Measurements from ENCODE around the gene RAB4A. TPM values are rescaled to one million over a fixed set of nuclear protein-coding genes. Genes with fewer than 3 reads are reported as not detected.

The RAB4A gene
- total and polyA plus RNA-seq, 2 of the 4 experiments (the other 2 are of a cell fraction), result 25.6 to 26.2 TPM

DNA sequence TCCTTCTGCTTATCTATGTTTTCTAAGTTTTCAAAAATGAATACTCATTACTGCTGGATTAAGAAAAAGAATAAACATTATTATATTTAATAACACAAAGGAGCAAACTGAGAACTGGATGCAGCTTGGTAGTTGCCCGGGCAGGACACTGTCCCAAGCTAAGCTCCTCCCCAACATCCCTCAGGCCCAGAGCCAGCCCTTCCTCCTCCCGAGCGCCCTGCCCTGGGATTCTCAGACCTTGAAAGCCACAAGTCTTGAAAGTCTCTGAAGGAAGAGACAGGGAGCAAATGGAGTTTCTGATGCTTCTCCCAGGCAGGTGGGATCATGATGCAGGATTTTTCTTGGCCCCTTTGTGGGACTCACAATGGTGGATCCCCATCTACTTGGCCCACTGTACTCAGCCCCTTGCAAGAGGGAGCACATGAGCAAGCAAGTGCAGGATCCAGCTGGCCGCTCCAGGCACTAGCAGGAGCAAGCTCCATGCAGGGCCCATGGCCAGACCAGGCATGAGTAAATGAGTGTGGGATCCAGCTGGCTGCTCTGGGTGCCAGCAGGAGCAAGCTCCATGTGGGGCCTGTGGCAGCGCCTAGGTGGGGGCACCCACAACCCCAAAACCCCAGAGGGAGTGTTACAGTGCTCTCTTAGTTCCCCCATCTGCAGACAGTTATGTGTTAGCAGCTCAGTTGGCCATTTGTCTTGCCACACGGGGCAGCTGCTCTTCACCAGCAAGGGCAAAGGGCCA lies 32.1 kb upstream of the RAB4A start:
- ChIA-PET CTCF (interaction anchor here (0.6 to 1.2 kb wide), 2 partner anchors 11 to 513 kb away, joined by 3 to 4 read pairs; no protein-coding TSS in a partner anchor), POLR2A (ENCODE audit: unreplicated experiment) (no interaction called here)
- Histone ChIP-seq H4K20me1 (ENCODE audit: insufficient read depth, low read length) (no peaks in the 10 kb centered on the region), H3K27ac (ENCODE audit: insufficient read depth, low read length) (no peak overlapping the region; the same call in 1 of the 2 replicates), H2BK5ac (ENCODE audit: low read depth, low read length, poor library complexity, severe bottlenecking) (peak overlapping the region; percentile 53), H2AK9ac (replicated peaks; ENCODE audit: low read depth, low read length, poor library complexity) (no peak overlapping the region), H3K56ac (ENCODE audit: extremely low read depth, insufficient read depth, low read length) (no peak overlapping the region), H3K4me3 (ENCODE audit: insufficient read depth, low read depth, low read length) (no peak overlapping the region), H3K4me2 (ENCODE audit: low read depth, low read length) (no peak overlapping the region), H3K18ac (ENCODE audit: low read depth, low read length) (peak overlapping the region; percentile 90; the same call in 1 of the 2 replicates), H3K9me1 (ENCODE audit: insufficient read depth, low read length) (no peaks in the 10 kb centered on the region), H2BK120ac (ENCODE audit: low read depth, low read length) (no peak overlapping the region; the same call in 1 of the 2 replicates), H3K9me3 (ENCODE audit: control insufficient read depth, insufficient read depth, low read length) (peaks cover 2% of the 10 kb centered on the region; the same call in 1 of the 2 replicates), H2BK20ac (ENCODE audit: low read depth, low read length) (no peak overlapping the region), H4K8ac (ENCODE audit: low read depth in 2 of 2, low read length in 2 of 2) (peak overlapping the region in 1 of 2 experiments; percentile 53; a peak in 1 of 4 replicates), H3K4ac (ENCODE audit: low read depth, low read length) (no peak overlapping the region; the same call in 1 of the 2 replicates), H4K91ac (ENCODE audit: insufficient read depth, low read depth, low read length) (no peak overlapping the region), H3K79me1 (ENCODE audit: low read depth in 1 of 2, low read length in 2 of 2) (no peaks in the 10 kb centered on the region), H2AFZ (replicated peaks; ENCODE audit: low read length, poor library complexity) (peak overlapping the region; percentile 53), H3K14ac (replicated peaks; ENCODE audit: low read depth, low read length) (no peak overlapping the region), H4K5ac (ENCODE audit: low read depth, low read length) (peak overlapping the region; percentile 49; the same call in 1 of the 2 replicates), H2AK5ac (ENCODE audit: low read depth, low read length) (no peak overlapping the region), H3K23ac (ENCODE audit: low read depth, low read length) (no peak overlapping the region), H3K9ac (ENCODE audit: low read depth, low read length) (no peak overlapping the region), H3K4me1 (ENCODE audit: control insufficient read depth, insufficient read depth, low read length) (peaks cover 2% of the 10 kb centered on the region; the same call in 1 of the 2 replicates), H3K27me3 (ENCODE audit: control insufficient read depth, insufficient read depth, low read length) (peaks cover 13% of the 10 kb centered on the region), H2BK15ac (ENCODE audit: low read depth, low read length) (no peak overlapping the region), H3K36me3 (ENCODE audit: control insufficient read depth, insufficient read depth, low read length) (no peaks in the 10 kb centered on the region)
- BruUV-seq (replicated peaks), result no TSS peak
- intact Hi-C loops (cut with micrococcal nuclease) (no loop called here), in situ Hi-C loops (cut with MboI; ENCODE audit: low sequenced_read_pairs) (loop anchor here (10.0 kb wide), 1 partner anchor 504 kb away; the partner anchor contains the start of gene RHOU), dilution Hi-C loops (cut with HindIII; ENCODE audit: low sequenced_read_pairs, unreplicated experiment) (no loop called here)
- ATAC-seq (ENCODE audit: low read depth) (peak; percentile 95), DNase-seq (no peak)
- TF ChIP-seq CHD1 (IDR thresholded peaks at IDR 0.05; ENCODE audit: low read depth, low read length) (no peak), MAZ (IDR thresholded peaks at IDR 0.05; ENCODE audit: borderline replicate concordance, low read depth, low read length) (no peak), SMC3 (IDR thresholded peaks at IDR 0.05; ENCODE audit: low read depth, low read length) (no peak), FOS (IDR thresholded peaks at IDR 0.05; ENCODE audit: low read depth, low read length) (no peak), BHLHE40 (IDR thresholded peaks at IDR 0.05; ENCODE audit: low read depth, low read length) (no peak), MAFK (IDR thresholded peaks at IDR 0.05; ENCODE audit: low read depth, low read length) (no peak), CEBPB (IDR thresholded peaks at IDR 0.05; ENCODE audit: low read depth, low read length) (no peak), RCOR1 (IDR thresholded peaks at IDR 0.05; ENCODE audit: insufficient replicate concordance, low read length) (no peak), RAD21 (IDR thresholded peaks at IDR 0.05; ENCODE audit: low read length) (no peak)
- TF ChIP-seq, protein P1, sequence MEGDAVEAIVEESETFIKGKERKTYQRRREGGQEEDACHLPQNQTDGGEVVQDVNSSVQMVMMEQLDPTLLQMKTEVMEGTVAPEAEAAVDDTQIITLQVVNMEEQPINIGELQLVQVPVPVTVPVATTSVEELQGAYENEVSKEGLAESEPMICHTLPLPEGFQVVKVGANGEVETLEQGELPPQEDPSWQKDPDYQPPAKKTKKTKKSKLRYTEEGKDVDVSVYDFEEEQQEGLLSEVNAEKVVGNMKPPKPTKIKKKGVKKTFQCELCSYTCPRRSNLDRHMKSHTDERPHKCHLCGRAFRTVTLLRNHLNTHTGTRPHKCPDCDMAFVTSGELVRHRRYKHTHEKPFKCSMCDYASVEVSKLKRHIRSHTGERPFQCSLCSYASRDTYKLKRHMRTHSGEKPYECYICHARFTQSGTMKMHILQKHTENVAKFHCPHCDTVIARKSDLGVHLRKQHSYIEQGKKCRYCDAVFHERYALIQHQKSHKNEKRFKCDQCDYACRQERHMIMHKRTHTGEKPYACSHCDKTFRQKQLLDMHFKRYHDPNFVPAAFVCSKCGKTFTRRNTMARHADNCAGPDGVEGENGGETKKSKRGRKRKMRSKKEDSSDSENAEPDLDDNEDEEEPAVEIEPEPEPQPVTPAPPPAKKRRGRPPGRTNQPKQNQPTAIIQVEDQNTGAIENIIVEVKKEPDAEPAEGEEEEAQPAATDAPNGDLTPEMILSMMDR (conservative IDR thresholded peaks at IDR 0.05; ENCODE audit: low read depth, low read length), result no peak
- WGBS, 2 experiments (ENCODE audit: extremely low coverage in 2 of 2, insufficient read length in 1 of 2), result 83% methylated on average over 1 of the region's 6 CpGs; no CpG with 5 or more reads in 1 of the 2 experiments

Data from IMR-90 (cell line).